GM20000 (cell line): ENCODE data around the gene HABP2.

Experiments
- DNase-seq: peaks from one replicate; pipeline ENCODE4 v3.0.0; 2012; ENCODE audit warnings: low spot score
- TF ChIP-seq, protein P1 (sequence below): IDR thresholded peaks from 2 replicates; pipeline ENCODE4 v1.5.1; 2012; ENCODE audit warnings: mild to moderate bottlenecking, control low read depth; ENCODE audit errors: extremely low read depth, missing control alignments

HABP2 gene

DNA sequence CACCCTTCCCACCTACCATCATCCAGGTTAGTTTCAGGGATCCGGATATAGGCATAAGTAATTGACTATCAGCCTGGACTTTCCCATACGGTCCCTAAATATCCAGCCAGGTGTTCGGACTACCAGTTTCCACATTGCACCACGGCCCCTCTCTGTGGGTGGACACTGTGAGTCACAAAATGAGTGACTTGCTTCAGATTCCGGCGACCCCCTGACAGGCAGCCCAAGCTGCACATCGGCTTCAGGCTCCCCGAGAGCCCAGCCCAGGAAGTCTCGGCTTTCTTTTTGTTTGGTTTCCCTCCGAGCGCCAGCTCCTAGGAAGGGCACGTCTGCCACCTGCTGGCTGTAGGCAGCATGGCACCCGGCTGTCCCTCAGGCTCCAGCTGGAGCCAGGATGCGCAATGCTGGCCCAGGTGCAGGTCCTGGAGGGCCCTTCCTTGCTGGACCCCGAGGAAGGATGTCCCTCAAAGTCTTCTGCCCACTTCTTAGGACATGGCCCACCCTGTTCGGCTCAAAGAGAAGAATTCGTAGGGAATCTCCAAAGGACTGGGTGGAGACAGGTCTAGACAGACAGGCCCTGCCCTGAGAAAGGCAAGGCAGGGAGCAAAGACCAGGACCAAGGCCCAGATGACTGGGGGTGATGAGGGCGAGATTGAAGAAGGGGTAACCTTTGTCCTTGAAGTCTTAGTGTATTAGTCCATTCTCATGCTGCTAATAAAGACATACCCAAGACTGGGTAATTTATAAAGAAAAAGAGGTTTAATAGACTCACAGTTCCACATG is 10.6 kb downstream of the HABP2 start:
- TF ChIP-seq, protein P1, sequence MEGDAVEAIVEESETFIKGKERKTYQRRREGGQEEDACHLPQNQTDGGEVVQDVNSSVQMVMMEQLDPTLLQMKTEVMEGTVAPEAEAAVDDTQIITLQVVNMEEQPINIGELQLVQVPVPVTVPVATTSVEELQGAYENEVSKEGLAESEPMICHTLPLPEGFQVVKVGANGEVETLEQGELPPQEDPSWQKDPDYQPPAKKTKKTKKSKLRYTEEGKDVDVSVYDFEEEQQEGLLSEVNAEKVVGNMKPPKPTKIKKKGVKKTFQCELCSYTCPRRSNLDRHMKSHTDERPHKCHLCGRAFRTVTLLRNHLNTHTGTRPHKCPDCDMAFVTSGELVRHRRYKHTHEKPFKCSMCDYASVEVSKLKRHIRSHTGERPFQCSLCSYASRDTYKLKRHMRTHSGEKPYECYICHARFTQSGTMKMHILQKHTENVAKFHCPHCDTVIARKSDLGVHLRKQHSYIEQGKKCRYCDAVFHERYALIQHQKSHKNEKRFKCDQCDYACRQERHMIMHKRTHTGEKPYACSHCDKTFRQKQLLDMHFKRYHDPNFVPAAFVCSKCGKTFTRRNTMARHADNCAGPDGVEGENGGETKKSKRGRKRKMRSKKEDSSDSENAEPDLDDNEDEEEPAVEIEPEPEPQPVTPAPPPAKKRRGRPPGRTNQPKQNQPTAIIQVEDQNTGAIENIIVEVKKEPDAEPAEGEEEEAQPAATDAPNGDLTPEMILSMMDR, result peak; percentile 99
- peak; percentile 81 for DNase-seq

DNA sequence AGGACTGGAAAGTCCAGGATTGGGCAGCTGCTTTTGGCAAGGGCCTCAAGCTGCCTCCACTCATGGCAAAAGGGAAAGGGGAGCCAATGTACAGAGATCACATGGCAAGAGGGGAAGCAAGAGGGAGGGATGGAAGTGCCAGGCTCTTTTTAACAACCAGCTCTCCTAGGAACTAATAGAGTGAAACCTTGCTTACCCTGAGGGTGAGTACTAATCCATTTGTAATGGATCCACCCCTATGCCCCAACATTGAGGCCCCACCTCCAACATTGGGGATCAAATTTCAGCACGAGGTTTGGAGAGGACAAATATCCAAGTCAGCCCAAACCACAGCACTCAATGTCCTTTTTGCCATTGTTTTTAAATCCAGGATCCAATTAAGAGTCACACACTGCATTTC is 12.5 kb downstream of the HABP2 start:
- TF ChIP-seq, protein P1, result no peak
- no peak for DNase-seq

DNA sequence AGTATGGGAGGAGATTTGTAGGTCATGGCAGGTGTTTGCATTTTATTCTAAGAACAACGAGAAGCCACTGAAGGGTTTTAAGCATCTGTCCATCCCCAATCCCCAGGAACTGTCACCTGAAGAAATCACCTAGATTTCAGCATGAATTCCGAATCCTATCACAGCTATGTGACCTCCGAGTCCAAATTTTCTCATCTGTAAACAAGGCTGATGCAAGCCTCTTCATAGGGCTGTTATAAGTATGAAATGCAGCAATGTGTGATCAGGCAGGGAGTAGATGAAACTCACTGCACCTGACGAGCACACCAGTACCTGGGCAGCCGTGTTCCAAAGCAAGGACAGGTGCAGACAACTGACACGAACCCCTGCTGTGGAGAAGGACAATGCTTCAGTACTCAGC is 14.0 kb downstream of the HABP2 start:
- no peak for DNase-seq
- TF ChIP-seq, protein P1, result no peak

DNA sequence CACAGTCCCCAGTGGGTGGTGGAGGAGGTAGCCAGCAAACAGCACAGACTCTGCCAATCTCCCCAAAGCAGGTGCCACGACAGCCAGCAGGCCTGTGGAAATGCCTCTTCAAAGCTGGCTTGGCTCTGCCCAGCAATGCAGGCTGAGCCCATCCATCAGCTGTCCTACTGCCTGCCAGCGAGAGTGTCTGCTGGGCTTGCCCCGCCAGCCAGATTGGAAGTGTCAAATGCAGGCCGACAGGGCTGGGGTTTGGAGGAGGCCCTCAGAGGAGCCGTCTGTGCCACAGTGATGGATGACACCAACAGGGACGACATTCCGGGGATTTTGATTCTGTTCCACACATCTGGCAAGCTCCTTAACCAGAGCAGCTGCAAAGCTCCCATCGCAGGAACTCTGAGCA is 16.7 kb downstream of the HABP2 start:
- DNase-seq, result no peak
- TF ChIP-seq, protein P1, result no peak

DNA sequence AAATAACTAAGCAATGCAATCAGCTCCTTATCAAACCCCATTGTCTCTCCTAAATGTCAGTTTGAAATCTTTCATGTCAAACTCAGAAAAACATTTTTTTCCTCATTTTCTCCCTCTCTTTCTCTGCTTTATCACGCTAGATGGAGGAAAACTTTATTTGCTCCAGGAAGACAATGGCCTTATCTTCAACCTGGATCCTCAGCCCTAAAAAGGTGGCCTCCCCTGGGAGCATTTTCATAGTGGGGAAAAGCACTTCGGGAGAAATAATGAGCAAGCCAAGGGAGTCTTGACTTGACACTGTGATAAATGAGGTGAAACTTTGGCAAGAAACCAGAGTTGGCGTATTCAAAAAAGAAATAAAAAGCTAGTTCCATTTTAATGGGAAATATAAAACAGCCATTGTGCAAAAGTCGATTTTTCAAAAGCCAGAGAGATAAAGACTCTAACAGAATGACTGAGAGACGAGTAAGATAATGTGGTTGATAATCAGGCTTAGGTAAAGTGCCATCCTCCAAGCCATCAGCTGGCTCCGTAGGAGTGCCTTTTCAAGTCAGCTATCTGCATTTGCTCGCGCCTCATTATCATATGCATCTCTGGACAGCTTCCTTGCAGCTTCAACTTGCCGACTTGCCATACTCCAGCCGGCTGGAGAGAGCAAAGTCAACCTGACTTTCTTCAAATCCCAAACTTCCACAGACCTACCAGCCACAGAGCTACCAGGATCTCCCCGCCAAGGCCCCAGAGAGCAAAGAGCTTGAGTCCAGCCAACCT is 19.9 kb downstream of the HABP2 start:
- TF ChIP-seq, protein P1, result no peak
- DNase-seq, result no peak

DNA sequence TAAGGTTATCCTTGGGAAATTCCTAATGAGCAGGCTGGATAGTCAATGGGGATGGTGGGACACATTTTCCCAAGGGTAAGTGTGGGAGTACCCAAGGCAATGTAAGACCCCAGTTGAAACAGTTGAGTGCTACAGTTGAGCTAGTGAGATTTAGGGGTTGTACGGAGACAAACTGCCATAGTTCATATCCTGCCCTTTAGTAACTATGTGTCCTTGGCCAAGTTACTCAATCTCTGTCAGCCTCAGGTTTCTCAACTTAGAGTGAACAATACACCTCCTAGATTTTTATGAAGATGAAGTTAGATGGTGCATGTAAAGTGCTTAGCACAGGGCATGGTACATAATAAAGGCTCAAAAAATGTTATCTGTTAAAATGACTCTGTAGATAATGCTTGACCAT is 20.5 kb downstream of the HABP2 start:
- TF ChIP-seq, protein P1, result no peak

DNA sequence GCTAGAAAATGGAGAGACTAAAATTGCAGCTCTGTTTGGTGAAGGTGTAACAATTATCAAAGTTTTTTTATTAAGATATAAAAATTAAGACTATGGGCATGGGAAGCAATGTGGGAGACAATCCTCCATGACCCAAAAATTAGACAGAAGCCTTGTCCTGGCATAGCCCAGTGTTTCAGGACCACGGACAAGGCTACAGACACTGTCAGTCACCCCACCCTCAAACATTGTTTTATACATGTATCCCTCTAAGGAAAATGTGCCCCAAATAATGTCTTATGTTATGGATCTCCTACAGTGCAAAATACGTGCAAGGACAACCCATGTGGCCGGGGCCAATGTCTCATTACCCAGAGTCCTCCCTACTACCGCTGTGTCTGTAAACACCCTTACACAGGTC is 24.0 kb downstream of the HABP2 start:
- TF ChIP-seq, protein P1, result no peak
- no peak for DNase-seq

More for the DNA sequence above, 20.5 kb downstream of the HABP2 start:
- DNase-seq, result no peak
